T-helper 1 cell treated with Interleukin-12 subunit alpha and Interleukin-12 subunit beta and Interleukin-4 antibody, amounts not matched to agents 30 μg/mL and 1 μg/mL, for 36 hours (primary cell): ENCODE results near the gene PLXNA4.
"Not testable (repeated sequence)": the region's sequence is repeated elsewhere in the genome, so short reads cannot be mapped to it uniquely, and the experiment has no call there.

Experiments used
- H3K27ac Mint-ChIP-seq: one replicate; pipeline ENCODE4 v1.8.0; 2021; ENCODE audit warnings: mild to moderate bottlenecking, mixed read lengths
- H3K27me3 Mint-ChIP-seq: one replicate; pipeline ENCODE4 v1.8.0; 2021; ENCODE audit warnings: low read depth, mixed read lengths
- H3K36me3 Mint-ChIP-seq: one replicate; pipeline ENCODE4 v1.8.0; 2021; ENCODE audit warnings: low read depth, mixed read lengths
- H3K4me1 Mint-ChIP-seq: one replicate; pipeline ENCODE4 v1.8.0; 2021; ENCODE audit warnings: low read depth, mixed read lengths
- H3K4me3 Mint-ChIP-seq: one replicate; pipeline ENCODE4 v1.8.0; 2021; ENCODE audit warnings: mild to moderate bottlenecking, moderate library complexity, mixed read lengths
- H3K9me3 Mint-ChIP-seq: one replicate; pipeline ENCODE4 v1.8.0; 2021; ENCODE audit warnings: mixed read lengths

PLXNA4 gene

GRCh38 chr7:132603220-132603833 lies 27.1 kb upstream of the PLXNA4 start:
- Mint-ChIP-seq H3K4me3 (no peak overlapping the region), H3K36me3 (no peaks in the 10 kb centered on the region), H3K27me3 (peaks cover 5% of the 10 kb centered on the region), H3K4me1 (no peaks in the 10 kb centered on the region), H3K9me3 (no peaks in the 10 kb centered on the region), H3K27ac (no peak overlapping the region)

GRCh38 chr7:132601783-132602182 lies 25.5 kb upstream of the PLXNA4 start:
- no peaks in the 10 kb centered on the region for H3K4me1 Mint-ChIP-seq
- H3K36me3 Mint-ChIP-seq, result no peaks in the 10 kb centered on the region
- H3K27me3 Mint-ChIP-seq, result peaks cover 11% of the 10 kb centered on the region
- no peak overlapping the region for H3K4me3 Mint-ChIP-seq
- no peak overlapping the region for H3K27ac Mint-ChIP-seq
- H3K9me3 Mint-ChIP-seq, result no peaks in the 10 kb centered on the region

GRCh38 chr7:132596588-132596987 lies 20.3 kb upstream of the PLXNA4 start:
- Mint-ChIP-seq H3K27ac (no peak overlapping the region), H3K36me3 (no peaks in the 10 kb centered on the region), H3K27me3 (peaks cover 15% of the 10 kb centered on the region), H3K4me1 (no peaks in the 10 kb centered on the region), H3K4me3 (no peak overlapping the region), H3K9me3 (no peaks in the 10 kb centered on the region)

GRCh38 chr7:132594741-132595140 lies 18.5 kb upstream of the PLXNA4 start:
- not testable (repeated sequence) for H3K36me3 Mint-ChIP-seq, H3K9me3 Mint-ChIP-seq

GRCh38 chr7:132592936-132593335 lies 16.7 kb upstream of the PLXNA4 start:
- Mint-ChIP-seq H3K4me1 (no peaks in the 10 kb centered on the region), H3K27me3 (peaks cover 11% of the 10 kb centered on the region), H3K27ac (no peak overlapping the region), H3K36me3 (no peaks in the 10 kb centered on the region), H3K4me3 (no peak overlapping the region), H3K9me3 (no peaks in the 10 kb centered on the region)

More at GRCh38 chr7:132594741-132595140, 18.5 kb upstream of the PLXNA4 start:
- H3K27ac Mint-ChIP-seq, H3K4me3 Mint-ChIP-seq, H3K4me1 Mint-ChIP-seq: not testable (repeated sequence)
- H3K27me3 Mint-ChIP-seq, result peaks cover 11% of the 10 kb centered on the region

- peaks cover 16% of the 10 kb centered on the region for H3K27me3 Mint-ChIP-seq
- no peaks in the 10 kb centered on the region for H3K9me3 Mint-ChIP-seq
- H3K4me1 Mint-ChIP-seq, result no peaks in the 10 kb centered on the region
- no peaks in the 10 kb centered on the region for H3K36me3 Mint-ChIP-seq
- H3K4me3 Mint-ChIP-seq, result no peak overlapping the region
- no peak overlapping the region for H3K27ac Mint-ChIP-seq
Measured at GRCh38 chr7:132592231-132592920, 16.1 kb upstream of the PLXNA4 start.

- Mint-ChIP-seq H3K27ac (no peak overlapping the region), H3K9me3 (no peaks in the 10 kb centered on the region), H3K27me3 (peaks cover 13% of the 10 kb centered on the region), H3K4me1 (no peaks in the 10 kb centered on the region), H3K4me3 (no peak overlapping the region), H3K36me3 (no peaks in the 10 kb centered on the region)
Measured at GRCh38 chr7:132590162-132590561, 13.9 kb upstream of the PLXNA4 start.

GRCh38 chr7:132588596-132588995 lies 12.3 kb upstream of the PLXNA4 start:
- no peak overlapping the region for H3K27ac Mint-ChIP-seq
- H3K4me1 Mint-ChIP-seq, result no peaks in the 10 kb centered on the region
- no peak overlapping the region for H3K4me3 Mint-ChIP-seq
- H3K36me3 Mint-ChIP-seq, result no peaks in the 10 kb centered on the region
- no peaks in the 10 kb centered on the region for H3K9me3 Mint-ChIP-seq
- peaks cover 18% of the 10 kb centered on the region for H3K27me3 Mint-ChIP-seq

GRCh38 chr7:132584796-132585494 lies 8.7 kb upstream of the PLXNA4 start:
- Mint-ChIP-seq H3K4me1 (peaks cover 6% of the 10 kb centered on the region), H3K36me3 (no peaks in the 10 kb centered on the region), H3K27ac (no peak overlapping the region), H3K9me3 (no peaks in the 10 kb centered on the region), H3K4me3 (no peak overlapping the region), H3K27me3 (peaks cover 31% of the 10 kb centered on the region)

GRCh38 chr7:132581431-132581830 lies 5.2 kb upstream of the PLXNA4 start:
- Mint-ChIP-seq H3K9me3 (no peaks in the 10 kb centered on the region), H3K4me1 (peaks cover 6% of the 10 kb centered on the region), H3K27ac (no peak overlapping the region)

GRCh38 chr7:132580717-132581285 lies 4.5 kb upstream of the PLXNA4 start:
- peaks cover 54% of the 10 kb centered on the region for H3K27me3 Mint-ChIP-seq
- H3K9me3 Mint-ChIP-seq, result no peaks in the 10 kb centered on the region
- peaks cover 6% of the 10 kb centered on the region for H3K4me1 Mint-ChIP-seq
- H3K4me3 Mint-ChIP-seq, result no peak overlapping the region
- H3K36me3 Mint-ChIP-seq, result no peaks in the 10 kb centered on the region
- H3K27ac Mint-ChIP-seq, result no peak overlapping the region

More at GRCh38 chr7:132581431-132581830, 5.2 kb upstream of the PLXNA4 start:
- Mint-ChIP-seq H3K27me3 (peaks cover 49% of the 10 kb centered on the region), H3K36me3 (no peaks in the 10 kb centered on the region), H3K4me3 (no peak overlapping the region)

- H3K4me3 Mint-ChIP-seq, result no peak overlapping the region
- H3K4me1 Mint-ChIP-seq, result peaks cover 6% of the 10 kb centered on the region
- H3K27me3 Mint-ChIP-seq, result peaks cover 56% of the 10 kb centered on the region
- no peak overlapping the region for H3K27ac Mint-ChIP-seq
- no peaks in the 10 kb centered on the region for H3K9me3 Mint-ChIP-seq
- no peaks in the 10 kb centered on the region for H3K36me3 Mint-ChIP-seq
Measured at GRCh38 chr7:132580277-132580676, 4.0 kb upstream of the PLXNA4 start.

- Mint-ChIP-seq H3K4me1 (peaks cover 9% of the 10 kb centered on the region), H3K9me3 (no peaks in the 10 kb centered on the region), H3K27ac (no peak overlapping the region), H3K4me3 (no peak overlapping the region), H3K36me3 (no peaks in the 10 kb centered on the region), H3K27me3 (peaks cover 58% of the 10 kb centered on the region)
Measured at GRCh38 chr7:132579260-132579899, 3.1 kb upstream of the PLXNA4 start.

GRCh38 chr7:132578826-132579225 lies 2.6 kb upstream of the PLXNA4 start:
- peaks cover 10% of the 10 kb centered on the region for H3K4me1 Mint-ChIP-seq
- no peak overlapping the region for H3K27ac Mint-ChIP-seq
- no peak overlapping the region for H3K4me3 Mint-ChIP-seq
- no peaks in the 10 kb centered on the region for H3K9me3 Mint-ChIP-seq
- H3K36me3 Mint-ChIP-seq, result no peaks in the 10 kb centered on the region
- peaks cover 64% of the 10 kb centered on the region for H3K27me3 Mint-ChIP-seq
